Naive thymus-derived CD4-positive, alpha-beta T cell (primary cell): ENCODE data around the gene BTC. TPM values are rescaled to one million over a fixed set of nuclear protein-coding genes. Genes with fewer than 3 reads are reported as not detected.

ENCODE experiments used
- ATAC-seq: fragments of 150-1000 bp; cut with Tn5 transposase; 2 replicates; pipeline ENCODE4 v1.10.0; 2021; ENCODE audit warnings: mild to moderate bottlenecking, moderate library complexity
- CTCF ChIA-PET: fragments of 350-600 bp; sonication (Branson Sonifier 250); formaldehyde crosslinking; loops from one replicate; lab custom pipeline; 2021; ENCODE audit warnings: antibody characterized with exemption; lab: Charles Lee
- POLR2A ChIA-PET: fragments of 350-600 bp; sonication (Branson Sonifier 250); formaldehyde crosslinking; loops from one replicate; lab custom pipeline; 2021; ENCODE audit warnings: antibody characterized with exemption, inconsistent platforms; lab: Charles Lee
- DNase-seq, 9 donors: peaks; one replicate each; pipeline versions ENCODE4 v3.0.0 to v3.0.0-alpha.2; 2020 to 2022; ENCODE audit warnings: mixed read lengths in 1 of 9
- H3K27ac ChIP-seq: one replicate; pipeline ENCODE4 v1.7.0; 2013; ENCODE audit warnings: mild to moderate bottlenecking, low read depth, low read length, moderate library complexity
- H3K27me3 ChIP-seq, 2 donors: one replicate each; pipeline ENCODE4 v1.7.0; 2013; ENCODE audit warnings: low read length in 2 of 2, mild to moderate bottlenecking in 2 of 2, moderate library complexity in 2 of 2; ENCODE audit not compliant: control insufficient read depth in 2 of 2, insufficient read depth in 2 of 2
- H3K36me3 ChIP-seq, 3 experiments: 1 replicate in 2 of 3; 2 replicates in 1 of 3; pipeline ENCODE4 v1.7.0; 2013; ENCODE audit warnings: low read length in 3 of 3, mild to moderate bottlenecking in 3 of 3, moderate library complexity in 1 of 3; ENCODE audit not compliant: insufficient read depth in 3 of 3, control insufficient read depth in 2 of 3
- H3K4me1 ChIP-seq, 2 donors: one replicate each; pipeline ENCODE4 v1.7.0; 2013; ENCODE audit warnings: low read length in 2 of 2, mild to moderate bottlenecking in 2 of 2, moderate library complexity in 1 of 2; ENCODE audit not compliant: control insufficient read depth in 2 of 2, insufficient read depth in 2 of 2
- H3K4me3 ChIP-seq: 2 replicates; pipeline ENCODE4 v1.7.0; 2013; ENCODE audit warnings: mild to moderate bottlenecking, low read length
- H3K9me3 ChIP-seq, 3 experiments: 1 replicate in 2 of 3; 2 replicates in 1 of 3; pipeline ENCODE4 v1.7.0; 2013; ENCODE audit warnings: low read length in 3 of 3; ENCODE audit not compliant: control insufficient read depth in 2 of 3
- H3K27ac Mint-ChIP-seq, 9 donors: one replicate each; pipeline ENCODE4 v1.8.0; 2020 to 2022; ENCODE audit warnings: mixed read lengths in 9 of 9, mild to moderate bottlenecking in 8 of 9, moderate library complexity in 5 of 9, inconsistent platforms in 2 of 9
- H3K27me3 Mint-ChIP-seq, 5 donors: one replicate each; pipeline ENCODE4 v1.8.0; 2021 to 2022; ENCODE audit warnings: mixed read lengths in 5 of 5, mild to moderate bottlenecking in 1 of 5
- H3K36me3 Mint-ChIP-seq, 5 donors: one replicate each; pipeline ENCODE4 v1.8.0; 2020 to 2022; ENCODE audit warnings: mixed read lengths in 5 of 5, mild to moderate bottlenecking in 3 of 5, inconsistent platforms in 1 of 5
- H3K4me1 Mint-ChIP-seq, 7 donors: one replicate each; pipeline ENCODE4 v1.8.0; 2020 to 2022; ENCODE audit warnings: mixed read lengths in 7 of 7, mild to moderate bottlenecking in 3 of 7, inconsistent platforms in 1 of 7
- H3K4me3 Mint-ChIP-seq, 10 donors: one replicate each; pipeline ENCODE4 v1.8.0; 2020 to 2022; ENCODE audit warnings: mild to moderate bottlenecking in 10 of 10, mixed read lengths in 10 of 10, moderate library complexity in 6 of 10, inconsistent platforms in 2 of 10
- H3K9me3 Mint-ChIP-seq, 11 donors: one replicate each; pipeline ENCODE4 v1.8.0; 2020 to 2022; ENCODE audit warnings: mixed read lengths in 11 of 11, mild to moderate bottlenecking in 4 of 11, inconsistent platforms in 1 of 11, moderate library complexity in 1 of 11
- intact Hi-C, 2 donors: fragments of 100-400 bp; cut with micrococcal nuclease; formaldehyde crosslinking; loops; one replicate each; pipeline ENCODE4 v1.15.1; 2023
- polyA plus RNA-seq, 2 donors: library from polyadenylated mRNA; unstranded; fragments of 300-500 nt; fragmentation: Illumina TruSeq; gene quantifications; one replicate each; pipeline ENCODE4 v1.2.3, GENCODE V29; 2021
- total RNA-seq, 6 experiments: library from RNA in 5 of 6; stranded (reverse) in 5 of 6; gene quantifications; 1 replicate in 5 of 6; 2 replicates in 1 of 6; pipeline ENCODE4 v1.2.3 and lab custom pipeline; 2021 to 2026

The BTC gene
- total RNA-seq (not detected), polyA plus RNA-seq (not detected), total RNA-seq (lab: John Stamatoyannopoulos, UW) (not detected)

- no peaks in the 10 kb centered on the region for H3K4me1 ChIP-seq
- ATAC-seq (no peak), DNase-seq (peak in 1 of 9 donors; percentile 17)
- intact Hi-C loops, result no loop called here
- Mint-ChIP-seq H3K36me3 (peaks cover 0 to 5% (median 0%) of the 10 kb centered on the region in 5 donors), H3K4me1 (peaks cover 0 to 7% (median 0%) of the 10 kb centered on the region in 7 donors), H3K27me3 (peaks cover 44 to 71% (median 54%) of the 10 kb centered on the region in 5 donors), H3K9me3 (peaks cover 0 to 7% (median 1%) of the 10 kb centered on the region in 11 donors), H3K27ac (no peak within 1 kb of the TSS), H3K4me3 (peak within 1 kb of the TSS in 5 of 10 donors; percentile 27 to 48 (median 29))
- no peaks in the 10 kb centered on the region for H3K36me3 ChIP-seq
- no peaks in the 10 kb centered on the region for H3K9me3 ChIP-seq
- POLR2A ChIA-PET, result no interaction called here
- CTCF ChIA-PET, result no interaction called here
- H3K27ac ChIP-seq, result no peak within 1 kb of the TSS
- H3K27me3 ChIP-seq, result no peaks in the 10 kb centered on the region
- no peak within 1 kb of the TSS for H3K4me3 ChIP-seq
These were observed at the start of gene BTC for GRCh38 chr4:74794382-74795010. Gene BTC, minus strand, starts transcription at chr4:74794523. Its CDS starts 198 bp downstream, at chr4:74794325.

- DNase-seq (no peak), ATAC-seq (no peak)
- Mint-ChIP-seq H3K27ac (no peak overlapping the region), H3K27me3 (peaks cover 0 to 27% (median 5%) of the 10 kb centered on the region in 5 donors), H3K4me1 (no peaks in the 10 kb centered on the region), H3K4me3 (no peak overlapping the region), H3K9me3 (peaks cover 0 to 10% (median 0%) of the 10 kb centered on the region in 11 donors), H3K36me3 (no peaks in the 10 kb centered on the region)
- Histone ChIP-seq H3K36me3 (no peaks in the 10 kb centered on the region), H3K9me3 (no peaks in the 10 kb centered on the region), H3K4me1 (no peaks in the 10 kb centered on the region), H3K4me3 (no peak overlapping the region), H3K27me3 (no peaks in the 10 kb centered on the region), H3K27ac (no peak overlapping the region)
- intact Hi-C loops, result no loop called here
- POLR2A ChIA-PET, result no interaction called here
- CTCF ChIA-PET, result no interaction called here
These were observed 46.7 kb upstream of the BTC start for GRCh38 chr4:74840936-74841509.

DNA sequence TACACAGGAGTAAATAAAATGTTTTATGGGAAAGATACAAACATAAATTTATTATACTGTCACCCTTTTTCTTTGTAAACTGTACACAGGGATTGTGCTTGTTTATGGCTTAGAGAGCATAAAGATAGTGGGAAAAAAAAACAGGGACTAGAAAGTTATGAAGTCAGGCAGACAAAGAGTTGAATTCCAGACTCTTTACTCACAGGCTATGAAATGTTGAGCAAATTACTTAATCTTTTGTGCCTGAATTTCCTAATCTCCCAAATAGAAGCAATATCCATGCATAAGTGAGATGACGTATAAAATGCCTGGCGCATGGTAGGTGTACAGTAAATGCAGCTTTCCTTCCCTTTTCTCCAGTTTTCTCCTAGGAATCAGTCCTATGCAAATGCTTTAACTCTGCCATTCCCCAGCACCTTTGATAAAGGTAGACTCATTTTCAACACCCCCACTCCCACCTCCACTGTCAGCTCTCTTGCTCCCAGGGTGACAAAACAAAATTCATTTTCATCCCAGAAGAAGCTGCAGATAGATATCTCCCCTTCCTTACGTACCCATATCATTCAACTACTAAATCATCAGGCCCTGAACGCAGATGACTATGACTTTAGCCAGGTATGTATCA, 44.5 kb upstream of the BTC start:
- Histone ChIP-seq H3K9me3 (no peaks in the 10 kb centered on the region), H3K4me1 (no peaks in the 10 kb centered on the region), H3K36me3 (no peaks in the 10 kb centered on the region), H3K4me3 (no peak overlapping the region), H3K27me3 (no peaks in the 10 kb centered on the region), H3K27ac (no peak overlapping the region)
- POLR2A ChIA-PET, result no interaction called here
- H3K27me3 Mint-ChIP-seq, result peaks cover 0 to 18% (median 0%) of the 10 kb centered on the region in 5 donors
- intact Hi-C loops, result no loop called here
- no peak overlapping the region for H3K27ac Mint-ChIP-seq
- ATAC-seq, result no peak
- no peak for DNase-seq
- H3K36me3 Mint-ChIP-seq, result no peaks in the 10 kb centered on the region
- CTCF ChIA-PET, result no interaction called here
- no peaks in the 10 kb centered on the region for H3K4me1 Mint-ChIP-seq
- peaks cover 0 to 6% (median 0%) of the 10 kb centered on the region in 11 donors for H3K9me3 Mint-ChIP-seq
- H3K4me3 Mint-ChIP-seq, result no peak overlapping the region

DNA sequence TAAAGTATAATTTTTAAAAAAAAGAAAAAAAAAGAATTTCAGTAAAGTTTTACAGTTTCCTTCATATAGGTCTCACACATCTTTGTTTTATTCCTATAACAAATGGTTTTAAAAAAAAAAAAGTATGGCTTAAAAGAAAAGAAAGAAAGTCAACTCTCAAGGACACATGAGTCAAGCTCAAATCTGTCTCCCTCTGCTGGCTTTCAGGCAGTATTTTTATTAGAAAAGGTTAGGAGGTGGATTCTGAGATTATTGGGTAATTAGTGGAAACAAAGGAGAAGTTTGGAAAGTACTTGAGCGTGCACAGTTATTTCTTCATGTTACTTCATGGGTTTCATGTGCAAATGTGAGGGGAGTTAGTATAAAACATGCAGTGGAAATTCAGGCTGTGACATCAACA, 36.6 kb upstream of the BTC start:
- Mint-ChIP-seq H3K27ac (no peak overlapping the region), H3K4me1 (peaks cover 0 to 2% (median 0%) of the 10 kb centered on the region in 7 donors)
- CTCF ChIA-PET, result no interaction called here

DNA sequence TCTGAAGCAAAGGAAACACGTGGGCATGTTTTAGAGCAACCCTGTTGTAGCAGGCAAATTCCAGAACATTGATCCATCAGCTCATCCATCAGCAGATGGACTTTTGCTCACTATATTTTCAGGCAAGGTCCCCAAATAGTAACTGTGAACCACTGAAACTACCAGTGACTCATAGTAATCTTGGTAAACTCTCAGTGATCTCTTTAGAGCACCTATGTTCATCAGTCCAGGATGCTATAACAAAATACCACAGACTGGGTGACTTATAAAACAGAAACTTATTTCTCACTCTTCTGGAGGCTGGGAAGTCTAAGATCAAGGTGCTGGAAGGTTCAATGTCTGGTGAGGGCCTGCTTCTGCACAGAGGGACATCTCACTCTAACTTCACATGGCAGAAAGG, 28.9 kb upstream of the BTC start:
- H3K27ac ChIP-seq, result no peak overlapping the region
- no peak overlapping the region for H3K27ac Mint-ChIP-seq
- no peaks in the 10 kb centered on the region for H3K36me3 ChIP-seq
- no peak overlapping the region for H3K4me3 Mint-ChIP-seq
- no peaks in the 10 kb centered on the region for H3K9me3 ChIP-seq
- DNase-seq (no peak), ATAC-seq (no peak)
- intact Hi-C loops, result no loop called here
- H3K27me3 Mint-ChIP-seq, result peaks cover 0 to 17% (median 4%) of the 10 kb centered on the region in 5 donors
- H3K27me3 ChIP-seq, result no peaks in the 10 kb centered on the region
- H3K4me1 Mint-ChIP-seq, result no peaks in the 10 kb centered on the region
- H3K4me3 ChIP-seq, result no peak overlapping the region
- POLR2A ChIA-PET, result no interaction called here
- H3K4me1 ChIP-seq, result no peaks in the 10 kb centered on the region
- CTCF ChIA-PET, result no interaction called here
- no peaks in the 10 kb centered on the region for H3K36me3 Mint-ChIP-seq
- peaks cover 0 to 15% (median 3%) of the 10 kb centered on the region in 11 donors for H3K9me3 Mint-ChIP-seq

More for the DNA sequence above, 36.6 kb upstream of the BTC start:
- H3K9me3 ChIP-seq, result no peaks in the 10 kb centered on the region
- Mint-ChIP-seq H3K4me3 (no peak overlapping the region), H3K36me3 (no peaks in the 10 kb centered on the region), H3K27me3 (peaks cover 0 to under 1% (median 0%) of the 10 kb centered on the region in 5 donors), H3K9me3 (peaks cover 0 to 29% (median 8%) of the 10 kb centered on the region in 11 donors)
- POLR2A ChIA-PET, result no interaction called here
- no peak overlapping the region for H3K27ac ChIP-seq
- H3K36me3 ChIP-seq, result no peaks in the 10 kb centered on the region
- ATAC-seq (no peak), DNase-seq (no peak)
- H3K4me3 ChIP-seq, result no peak overlapping the region
- H3K27me3 ChIP-seq, result no peaks in the 10 kb centered on the region
- intact Hi-C loops, result no loop called here
- no peaks in the 10 kb centered on the region for H3K4me1 ChIP-seq

- H3K27me3 Mint-ChIP-seq, result peaks cover 0 to 17% (median 4%) of the 10 kb centered on the region in 5 donors
- no peaks in the 10 kb centered on the region for H3K36me3 ChIP-seq
- H3K9me3 Mint-ChIP-seq, result peaks cover 0 to 9% (median 1%) of the 10 kb centered on the region in 11 donors
- H3K4me3 ChIP-seq, result no peak overlapping the region
- POLR2A ChIA-PET, result no interaction called here
- CTCF ChIA-PET, result no interaction called here
- no peaks in the 10 kb centered on the region for H3K4me1 Mint-ChIP-seq
- intact Hi-C loops, result no loop called here
- no peaks in the 10 kb centered on the region for H3K27me3 ChIP-seq
- no peak overlapping the region for H3K4me3 Mint-ChIP-seq
- no peak overlapping the region for H3K27ac Mint-ChIP-seq
- H3K4me1 ChIP-seq, result no peaks in the 10 kb centered on the region
- H3K27ac ChIP-seq, result no peak overlapping the region
- no peaks in the 10 kb centered on the region for H3K9me3 ChIP-seq
- DNase-seq (no peak), ATAC-seq (no peak)
- H3K36me3 Mint-ChIP-seq, result no peaks in the 10 kb centered on the region
These were observed 28.3 kb upstream of the BTC start for GRCh38 chr4:74822603-74823002.
